GM19351 (cell line): ENCODE measurements around the gene MAP6.

ENCODE experiments used
- ATAC-seq: cut with Tn5 transposase; IDR thresholded peaks from one replicate; pipeline ENCODE4 v1.9.1; 2021; ENCODE audit warnings: mild to moderate bottlenecking, moderate library complexity; ENCODE audit not compliant: unreplicated experiment

MAP6 gene

GRCh38 chr11:75554258-75555022 lies 114.4 kb downstream of the MAP6 start:
- no peak for ATAC-seq

- no peak for ATAC-seq
These were observed 115.0 kb downstream of the MAP6 start for GRCh38 chr11:75553889-75554257.

- ATAC-seq: no peak
These were observed 115.7 kb downstream of the MAP6 start for GRCh38 chr11:75553182-75553581.

- ATAC-seq: no peak
These were observed 119.4 kb downstream of the MAP6 start for GRCh38 chr11:75549370-75549958.

GRCh38 chr11:75548595-75549272 lies 120.1 kb downstream of the MAP6 start:
- no peak for ATAC-seq

GRCh38 chr11:75547617-75548058 lies 121.2 kb downstream of the MAP6 start:
- ATAC-seq: no peak

- ATAC-seq: no peak
These were observed 121.7 kb downstream of the MAP6 start for GRCh38 chr11:75547177-75547576.

- no peak for ATAC-seq
These were observed 125.0 kb downstream of the MAP6 start for GRCh38 chr11:75543806-75544205.

GRCh38 chr11:75542088-75542438 lies 126.8 kb downstream of the MAP6 start:
- no peak for ATAC-seq

- no peak for ATAC-seq
These were observed 127.4 kb downstream of the MAP6 start for GRCh38 chr11:75541193-75542087.

- ATAC-seq: no peak
These were observed 129.1 kb downstream of the MAP6 start for GRCh38 chr11:75539459-75540334.

- no peak for ATAC-seq
These were observed 130.5 kb downstream of the MAP6 start for GRCh38 chr11:75538150-75538942.

GRCh38 chr11:75537740-75538139 lies 131.1 kb downstream of the MAP6 start:
- no peak for ATAC-seq
